Hypothalamus (tissue), 51 donors: ENCODE results near the gene SAA4.
"Not testable (repeated sequence)": the region's sequence is repeated elsewhere in the genome, so short reads cannot be mapped to it uniquely, and the experiment has no call there.

Experiments
- DNase-seq, 51 donors: peaks; one replicate each; lab custom pipeline; 2025; lab: John Stamatoyannopoulos, UW

SAA4 gene

DNA sequence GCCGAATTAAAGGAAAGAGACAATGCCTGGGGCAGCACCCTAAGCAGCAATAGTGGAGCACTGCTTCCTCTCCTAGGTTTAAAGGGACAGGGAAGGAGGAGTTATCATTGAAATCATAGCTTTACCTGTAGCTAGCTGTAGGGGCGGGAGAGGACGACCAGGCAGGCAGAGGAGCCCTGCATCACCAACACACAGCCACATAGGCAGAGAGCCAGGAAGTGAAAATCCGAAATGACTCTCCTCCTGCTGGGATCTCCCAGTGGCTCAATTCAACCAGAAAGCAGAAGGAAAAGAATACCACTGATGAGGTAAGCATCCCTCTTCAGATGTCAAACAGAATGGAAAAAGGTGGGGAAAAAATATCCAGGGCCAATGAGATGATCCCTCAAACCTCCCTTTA lies 43.6 kb downstream of the SAA4 start:
- no peak for DNase-seq

DNA sequence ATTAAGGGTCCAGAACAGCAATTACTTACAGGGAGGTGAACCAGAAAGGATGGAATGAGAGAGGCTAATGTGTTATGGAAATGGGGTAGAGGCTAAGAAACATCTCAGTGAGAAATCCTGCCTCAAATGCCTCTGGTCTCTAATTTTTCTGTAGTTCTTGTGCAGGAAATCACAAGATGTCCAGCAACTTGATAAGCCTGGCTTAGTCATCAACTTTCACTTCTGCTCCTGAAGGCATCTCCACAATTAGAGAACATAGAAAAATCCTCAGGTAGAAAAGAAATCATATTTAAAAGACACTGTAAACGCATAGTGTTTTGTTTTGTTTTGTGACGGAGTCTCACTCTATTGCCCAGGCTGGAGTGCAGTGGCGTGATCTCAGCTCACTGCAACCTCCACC lies 45.2 kb downstream of the SAA4 start:
- peak in 1 of 51 donors; percentile 6 for DNase-seq

GRCh38 chr11:18189476-18190245 lies 46.9 kb downstream of the SAA4 start:
- not testable (repeated sequence) for DNase-seq

GRCh38 chr11:18188796-18189195 lies 47.8 kb downstream of the SAA4 start:
- DNase-seq = no peak
